ENCODE data around the gene SCO2. TPM values are rescaled to one million over a fixed set of nuclear protein-coding genes. Genes with fewer than 3 reads are reported as not detected.
A peak's percentile ranks its signal among the peaks of the same experiment; 100 is the strongest.

Gene SCO2
- polyA plus RNA-seq, 3 donors = 39.5 to 101 (median 69.6) TPM

- Mint-ChIP-seq H3K4me1 (peaks cover 55% of the 10 kb centered on the region), H3K27ac (peak overlapping the region; percentile 99 to 100 (median 99)), H3K9me3 (no peaks in the 10 kb centered on the region), H3K36me3 (peaks cover 23 to 25% of the 10 kb centered on the region in 2 donors), H3K4me3 (peak overlapping the region; percentile 90 to 93), H3K27me3 (ENCODE audit: low read depth in 3 of 3) (no peaks in the 10 kb centered on the region)
- Histone ChIP-seq H3K9me3 (replicated peaks in 1 of 2; ENCODE audit: control insufficient read depth in 1 of 2, insufficient read depth in 1 of 2, low read length in 2 of 2) (no peaks in the 10 kb centered on the region), H3K27me3 (ENCODE audit: control insufficient read depth in 2 of 2, insufficient read depth in 2 of 2, low read length in 2 of 2) (no peaks in the 10 kb centered on the region), H4K20me1 (ENCODE audit: insufficient read depth, low read length) (peaks cover 32% of the 10 kb centered on the region), H3K4me2 (replicated peaks; ENCODE audit: extremely low read depth, low read length, poor library complexity, severe bottlenecking) (peak overlapping the region; percentile 95), H3K27ac (ENCODE audit: low read depth in 1 of 2, low read length in 2 of 2) (peak overlapping the region; percentile 100), H3K36me3 (replicated peaks in 1 of 2; ENCODE audit: control insufficient read depth in 1 of 2, insufficient read depth in 2 of 2, low read length in 2 of 2) (peaks cover 13 to 16% of the 10 kb centered on the region in 2 donors), H3K4me1 (ENCODE audit: control insufficient read depth in 1 of 2, insufficient read depth in 2 of 2, low read length in 2 of 2) (peaks cover 73 to 87% of the 10 kb centered on the region in 2 donors), H3K4me3 (replicated peaks in 1 of 3; ENCODE audit: low read depth in 2 of 3, low read length in 3 of 3) (peak overlapping the region; percentile 72 to 99 (median 92)), H2AFZ (ENCODE audit: insufficient read depth, low read depth, low read length, poor library complexity, severe bottlenecking) (no peak overlapping the region), H3K79me2 (ENCODE audit: insufficient read depth, low read length) (peaks cover 84% of the 10 kb centered on the region), H3K9ac (ENCODE audit: insufficient read depth, low read length, poor library complexity, severe bottlenecking) (peak overlapping the region; percentile 100)
- DNase-seq = peak; percentile 65 to 87 (median 72)
- under 1% methylated on average over 43 of the region's 44 CpGs for whole genome bisulfite sequencing (ENCODE audit: insufficient coverage)
- no peak for TF ChIP-seq CTCF (IDR thresholded peaks at IDR 0.05)
- intact Hi-C loops (cut with micrococcal nuclease) = loop anchor here (1.0 to 10.0 kb wide), 4 partner anchors 8 to 597 kb away; partner anchors contain the start of gene TRABD (in 1 of the 2)
Observed at GRCh38 chr22:50531546-50531961, 6.2 kb upstream of the SCO2 start.

GRCh38 chr22:50530877-50531545 is 5.6 kb upstream of the SCO2 start:
- Mint-ChIP-seq H3K27me3 (ENCODE audit: low read depth in 3 of 3) (no peaks in the 10 kb centered on the region), H3K4me1 (peaks cover 50% of the 10 kb centered on the region), H3K9me3 (no peaks in the 10 kb centered on the region), H3K27ac (peak overlapping the region; percentile 99 to 100 (median 99)), H3K4me3 (peak overlapping the region; percentile 90 to 93), H3K36me3 (peaks cover 23 to 25% of the 10 kb centered on the region in 2 donors)
- H3K9ac ChIP-seq (ENCODE audit: insufficient read depth, low read length, poor library complexity, severe bottlenecking) = peak overlapping the region; percentile 100
- H3K27ac ChIP-seq (ENCODE audit: low read depth in 1 of 2, low read length in 2 of 2) = peak overlapping the region; percentile 100
- 0% methylated on average over 53 of the region's 53 CpGs for WGBS (ENCODE audit: insufficient coverage)
- peak overlapping the region; percentile 95 for H3K4me2 ChIP-seq (replicated peaks; ENCODE audit: extremely low read depth, low read length, poor library complexity, severe bottlenecking)
- DNase-seq = peak; percentile 78 to 88 (median 82)
- no peaks in the 10 kb centered on the region for H3K27me3 ChIP-seq (ENCODE audit: control insufficient read depth in 2 of 2, insufficient read depth in 2 of 2, low read length in 2 of 2)
- peaks cover 13 to 16% of the 10 kb centered on the region in 2 donors for H3K36me3 ChIP-seq (replicated peaks in 1 of 2; ENCODE audit: control insufficient read depth in 1 of 2, insufficient read depth in 2 of 2, low read length in 2 of 2)
- intact Hi-C loops (cut with micrococcal nuclease) = loop anchor here (1.0 to 10.0 kb wide), 5 partner anchors 8 to 596 kb away; partner anchors contain the start of gene TRABD (in 1 of the 2)
- peaks cover 38% of the 10 kb centered on the region for H4K20me1 ChIP-seq (ENCODE audit: insufficient read depth, low read length)
- peak overlapping the region; percentile 72 to 99 (median 92) for H3K4me3 ChIP-seq (replicated peaks in 1 of 3; ENCODE audit: low read depth in 2 of 3, low read length in 3 of 3)
- no peaks in the 10 kb centered on the region for H3K9me3 ChIP-seq (replicated peaks in 1 of 2; ENCODE audit: control insufficient read depth in 1 of 2, insufficient read depth in 1 of 2, low read length in 2 of 2)
- peaks cover 81% of the 10 kb centered on the region for H3K79me2 ChIP-seq (ENCODE audit: insufficient read depth, low read length)
- no peak overlapping the region for H2AFZ ChIP-seq (ENCODE audit: insufficient read depth, low read depth, low read length, poor library complexity, severe bottlenecking)
- peaks cover 67 to 87% of the 10 kb centered on the region in 2 donors for H3K4me1 ChIP-seq (ENCODE audit: control insufficient read depth in 1 of 2, insufficient read depth in 2 of 2, low read length in 2 of 2)
- TF ChIP-seq CTCF (IDR thresholded peaks at IDR 0.05) = no peak
